ENCODE data around the gene F7.
"Not testable (repeated sequence)": the region's sequence is repeated elsewhere in the genome, so short reads cannot be mapped to it uniquely, and the experiment has no call there.

F7 gene

DNA sequence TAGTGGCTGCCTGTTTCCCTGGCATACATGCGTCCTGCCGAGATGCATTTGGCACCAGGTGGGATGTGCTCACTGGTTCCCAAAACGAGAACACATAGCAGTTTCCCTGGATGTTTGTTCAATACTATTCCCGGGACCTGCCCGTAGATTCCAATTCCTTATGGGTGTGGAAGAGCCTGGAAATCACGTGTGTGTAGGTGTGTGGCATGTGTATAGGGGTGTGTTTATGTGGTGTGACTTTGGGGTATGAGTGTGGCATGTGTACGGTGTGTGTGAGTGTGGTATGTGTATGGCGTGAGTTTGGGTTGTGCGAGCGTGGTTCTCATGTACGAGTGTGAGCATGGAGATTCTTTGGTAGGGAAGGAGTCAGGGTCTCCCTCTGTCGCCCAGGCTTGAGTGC is 2.9 kb upstream of the F7 start:
- no peak overlapping the region for H3K27ac ChIP-seq
- no peak for DNase-seq (ENCODE audit: low spot score)
- TF ChIP-seq, protein P1, sequence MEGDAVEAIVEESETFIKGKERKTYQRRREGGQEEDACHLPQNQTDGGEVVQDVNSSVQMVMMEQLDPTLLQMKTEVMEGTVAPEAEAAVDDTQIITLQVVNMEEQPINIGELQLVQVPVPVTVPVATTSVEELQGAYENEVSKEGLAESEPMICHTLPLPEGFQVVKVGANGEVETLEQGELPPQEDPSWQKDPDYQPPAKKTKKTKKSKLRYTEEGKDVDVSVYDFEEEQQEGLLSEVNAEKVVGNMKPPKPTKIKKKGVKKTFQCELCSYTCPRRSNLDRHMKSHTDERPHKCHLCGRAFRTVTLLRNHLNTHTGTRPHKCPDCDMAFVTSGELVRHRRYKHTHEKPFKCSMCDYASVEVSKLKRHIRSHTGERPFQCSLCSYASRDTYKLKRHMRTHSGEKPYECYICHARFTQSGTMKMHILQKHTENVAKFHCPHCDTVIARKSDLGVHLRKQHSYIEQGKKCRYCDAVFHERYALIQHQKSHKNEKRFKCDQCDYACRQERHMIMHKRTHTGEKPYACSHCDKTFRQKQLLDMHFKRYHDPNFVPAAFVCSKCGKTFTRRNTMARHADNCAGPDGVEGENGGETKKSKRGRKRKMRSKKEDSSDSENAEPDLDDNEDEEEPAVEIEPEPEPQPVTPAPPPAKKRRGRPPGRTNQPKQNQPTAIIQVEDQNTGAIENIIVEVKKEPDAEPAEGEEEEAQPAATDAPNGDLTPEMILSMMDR (conservative IDR thresholded peaks at IDR 0.05; ENCODE audit: low read depth): no peak
- POLR2A ChIA-PET (ENCODE audit: low non-redundant PET): no interaction called here
- CTCF ChIA-PET: no interaction called here

DNA sequence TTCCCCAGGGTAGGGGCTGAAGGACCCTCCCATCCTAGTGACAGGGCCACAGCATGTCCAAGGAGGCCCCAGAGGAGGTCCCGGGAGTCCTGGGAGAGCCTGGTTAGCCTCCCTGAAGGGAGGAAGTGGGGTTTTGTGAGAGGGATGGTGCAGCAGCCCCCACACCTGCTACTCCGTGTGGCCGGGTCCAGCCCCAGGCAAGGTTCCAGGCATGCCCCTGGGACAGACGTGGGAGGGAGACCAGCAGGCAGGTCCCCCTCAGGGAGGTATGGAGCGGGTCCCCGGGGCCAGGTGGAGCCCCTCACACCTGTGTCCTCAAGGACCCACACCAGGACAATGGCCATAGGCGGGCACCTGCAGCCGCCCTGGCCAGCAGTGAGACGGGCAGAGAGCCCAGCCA is 1.9 kb upstream of the F7 start:
- POLR2A ChIA-PET (ENCODE audit: low non-redundant PET): no interaction called here
- TF ChIP-seq, protein P1 (conservative IDR thresholded peaks at IDR 0.05; ENCODE audit: low read depth): no peak
- DNase-seq (ENCODE audit: low spot score): no peak
- CTCF ChIA-PET: interaction anchor here (0.6 to 1.0 kb wide), 2 partner anchors 18 to 302 kb away, joined by 4 read pairs; no protein-coding TSS in a partner anchor
- H3K27ac ChIP-seq: no peak overlapping the region

DNA sequence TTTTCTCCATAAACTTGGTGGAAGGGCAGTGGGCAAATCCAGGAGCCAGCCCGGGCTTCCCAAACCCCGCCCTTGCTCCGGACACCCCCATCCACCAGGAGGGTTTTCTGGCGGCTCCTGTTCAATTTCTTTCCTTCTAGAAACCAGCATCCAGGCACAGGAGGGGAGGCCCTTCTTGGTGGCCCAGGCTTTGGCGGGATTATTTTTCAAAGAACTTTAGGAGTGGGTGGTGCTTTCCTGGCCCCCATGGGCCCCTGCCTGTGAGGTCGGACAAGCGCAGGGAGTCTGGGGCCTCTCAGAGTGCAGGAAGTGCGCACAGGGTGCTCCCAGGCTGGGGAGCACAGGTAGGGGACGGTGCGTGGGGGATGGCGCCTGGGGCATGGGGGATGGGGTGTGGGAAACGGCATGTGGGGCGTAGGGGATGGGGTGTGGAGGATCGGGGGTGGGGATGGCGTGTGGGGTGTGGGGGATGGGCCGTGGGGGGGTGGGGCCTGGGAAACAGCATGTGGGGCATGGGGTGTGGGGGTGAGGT is 396 bp downstream of the F7 start:
- ChIA-PET CTCF (no interaction called here), POLR2A (ENCODE audit: low non-redundant PET) (no interaction called here)
- no peak for DNase-seq (ENCODE audit: low spot score)
- TF ChIP-seq, protein P1 (conservative IDR thresholded peaks at IDR 0.05; ENCODE audit: low read depth): no peak
- H3K27ac ChIP-seq: no peak overlapping the region

DNA sequence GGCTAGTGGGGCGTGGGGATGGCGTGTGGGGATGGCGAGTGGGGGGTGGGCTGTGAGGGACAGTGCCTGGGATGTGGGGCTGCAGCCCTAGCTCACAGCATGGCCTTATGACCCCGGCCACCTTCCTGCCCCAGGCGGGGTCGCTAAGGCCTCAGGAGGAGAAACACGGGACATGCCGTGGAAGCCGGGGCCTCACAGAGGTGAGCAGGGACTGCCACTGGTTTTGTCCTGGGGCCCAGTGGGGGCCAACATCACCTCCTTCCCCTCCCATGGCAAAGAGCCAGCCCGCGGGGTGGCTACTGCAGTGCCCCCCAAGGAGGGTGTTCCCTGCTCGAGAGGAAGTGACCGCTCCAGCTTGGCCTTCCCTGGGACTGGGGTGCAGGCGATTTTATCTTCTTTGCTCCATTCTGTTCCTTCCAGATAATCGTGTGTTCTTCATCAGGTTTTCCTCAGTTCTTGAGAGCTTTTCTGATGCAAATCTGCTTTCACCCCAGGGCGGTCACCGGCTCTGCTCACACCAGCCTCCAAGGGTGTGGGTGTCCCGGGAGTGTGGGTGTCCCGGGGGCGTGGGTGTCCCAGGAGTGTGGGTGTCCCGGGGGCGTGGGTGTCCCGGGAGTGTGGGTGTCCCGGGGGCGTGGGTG is 1.2 kb downstream of the F7 start:
- TF ChIP-seq, protein P1 (conservative IDR thresholded peaks at IDR 0.05; ENCODE audit: low read depth): no peak
- no peak for DNase-seq (ENCODE audit: low spot score)
- no peak overlapping the region for H3K27ac ChIP-seq
- ChIA-PET POLR2A (ENCODE audit: low non-redundant PET) (no interaction called here), CTCF (no interaction called here)

DNA sequence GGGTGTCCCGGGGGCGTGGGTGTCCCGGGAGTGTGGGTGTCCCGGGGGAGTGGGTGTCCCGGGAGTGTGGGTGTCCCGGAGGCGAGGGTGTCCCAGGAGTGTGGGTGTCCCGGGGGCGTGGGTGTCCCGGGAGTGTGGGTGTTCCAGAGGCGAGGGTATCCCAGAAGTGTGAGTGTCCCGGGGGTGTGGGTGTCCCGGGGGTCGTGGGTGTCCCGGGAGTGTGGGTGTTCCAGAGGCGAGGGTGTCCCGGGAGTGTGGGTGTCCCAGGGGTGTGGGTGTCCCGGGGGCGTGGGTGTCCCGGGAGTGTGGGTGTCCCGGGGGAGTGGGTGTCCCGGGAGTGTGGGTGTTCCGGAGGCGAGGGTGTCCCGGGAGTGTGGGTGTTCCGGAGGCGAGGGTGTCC is 2.9 kb downstream of the F7 start:
- CTCF ChIA-PET; DNase-seq (ENCODE audit: low spot score); H3K27ac ChIP-seq; POLR2A ChIA-PET (ENCODE audit: low non-redundant PET): not testable (repeated sequence)

DNA sequence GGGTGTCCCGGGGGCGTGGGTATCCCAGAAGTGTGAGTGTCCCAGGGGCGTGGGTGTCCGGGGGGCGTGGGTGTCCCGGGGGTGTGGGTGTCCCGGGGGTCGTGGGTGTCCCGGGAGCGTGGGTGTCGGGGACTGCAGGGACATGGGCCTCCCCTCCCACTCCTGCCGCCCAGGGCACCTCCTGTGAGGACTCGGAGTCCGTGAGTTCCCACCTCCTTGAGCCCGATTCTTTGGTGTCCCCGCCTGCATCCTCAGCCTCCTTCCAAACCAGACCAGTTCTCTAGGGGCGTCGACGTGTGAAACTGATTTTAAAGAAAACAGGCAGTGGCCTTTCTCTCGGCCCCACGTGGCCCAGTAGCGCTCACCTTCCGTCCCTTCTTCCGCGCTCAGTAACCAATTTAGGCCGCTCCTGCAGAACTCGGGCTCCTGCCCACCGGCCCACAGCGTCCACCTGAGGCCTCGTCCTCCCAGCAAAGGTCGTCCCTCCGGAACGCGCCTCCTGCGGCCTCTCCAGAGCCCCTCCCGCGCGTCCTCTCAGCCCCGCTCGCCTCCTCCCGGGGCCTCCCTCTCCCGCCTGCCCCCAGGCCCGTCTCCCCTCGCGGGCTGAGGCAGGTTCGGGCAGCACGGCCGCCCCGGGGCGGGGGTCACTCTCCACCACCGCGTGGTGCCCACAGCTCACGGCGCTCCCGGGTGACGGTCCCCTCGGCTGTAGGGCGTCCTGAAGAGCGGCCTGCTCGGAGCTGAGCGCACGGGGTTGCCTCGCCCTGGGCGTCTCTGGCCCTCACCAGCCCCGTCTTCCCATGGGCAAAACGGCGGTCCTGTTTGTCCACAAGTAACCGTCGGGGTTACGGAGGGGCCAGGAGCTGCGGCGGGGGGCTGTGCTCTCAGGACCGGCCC is 3.8 kb downstream of the F7 start:
- no peak overlapping the region for H3K27ac ChIP-seq
- ChIA-PET POLR2A (ENCODE audit: low non-redundant PET) (no interaction called here), CTCF (no interaction called here)
- DNase-seq (ENCODE audit: low spot score): no peak
- TF ChIP-seq, protein P1 (conservative IDR thresholded peaks at IDR 0.05; ENCODE audit: low read depth): no peak
